Measurements from ENCODE around the gene LINGO3.

GRCh38 chr19:2330632-2331284 is 22.8 kb upstream of the LINGO3 start:
- TF ChIP-seq POLR2AphosphoS5 (IDR thresholded peaks at IDR 0.05; ENCODE audit: borderline replicate concordance, low read depth, low read length) (no peak), EZH2 (IDR thresholded peaks at IDR 0.05) (no peak)
